Ovary (tissue), 3 donors: Measurements from ENCODE around the gene PIK3R4.

ENCODE experiments used
- CTCF ChIP-seq, 3 donors: fragments of 450-650 bp in 2 of 3; fragments of 200-600 bp in 1 of 3; IDR thresholded peaks; one replicate each; pipeline versions ENCODE4 v1.5.1 to v1.8.0; 2016 to 2022; ENCODE audit warnings: antibody characterized with exemption in 3 of 3, mild to moderate bottlenecking in 1 of 3
- EP300 ChIP-seq: sonication (generic); formaldehyde crosslinking; IDR thresholded peaks from one replicate; pipeline ENCODE4 v1.6.1; 2017; ENCODE audit warnings: antibody characterized with exemption
- POLR2A ChIP-seq: fragments of 450-650 bp; IDR thresholded peaks from one replicate; pipeline ENCODE4 v1.6.1; 2017; ENCODE audit warnings: antibody characterized with exemption, mild to moderate bottlenecking, moderate library complexity
- donor health status: DM: no; HTN: no; CAD: no.

- no peak for TF ChIP-seq CTCF (IDR thresholded peaks at IDR 0.05)
- no peak for TF ChIP-seq POLR2A
- TF ChIP-seq EP300, result no peak
Observed at GRCh38 chr3:130693314-130693713, 53.3 kb downstream of the PIK3R4 start.
